ENCODE results near the gene TTC23L.

DNA sequence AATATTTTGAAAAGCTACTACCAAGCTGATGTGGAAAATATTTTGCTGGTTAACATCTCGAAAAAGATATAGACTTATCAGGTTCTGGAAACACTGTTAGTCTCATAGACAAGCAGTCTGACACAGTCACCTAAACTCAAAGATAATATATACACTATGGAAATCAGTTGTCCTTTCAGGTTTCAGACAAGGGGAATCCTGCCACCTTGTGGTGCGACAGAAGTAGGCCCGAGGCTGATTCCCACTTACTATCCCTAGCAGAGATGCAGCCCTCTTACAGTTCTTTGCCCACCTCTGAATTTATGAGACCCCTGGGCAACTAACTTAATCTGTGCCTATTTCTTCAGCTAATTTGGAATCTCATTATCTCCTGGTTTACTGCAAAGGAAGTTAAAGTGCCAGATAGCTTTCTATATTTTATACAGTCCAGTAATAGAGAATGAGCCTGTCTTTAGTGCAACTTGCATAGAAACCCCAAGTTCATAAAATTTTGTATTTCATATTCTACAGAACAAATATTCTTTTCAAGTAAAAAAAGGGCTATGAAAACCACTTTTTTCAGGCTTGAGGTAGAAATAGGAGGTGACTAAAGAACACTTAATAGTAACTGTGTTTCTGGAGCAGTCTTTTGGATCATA is 59.4 kb downstream of the TTC23L start:
- TF ChIP-seq CTCF (conservative IDR thresholded peaks at IDR 0.05) (peak; percentile 91), ZFX (IDR thresholded peaks at IDR 0.05) (no peak)
